ENCODE results near the gene C19orf25. TPM values are rescaled to one million over a fixed set of nuclear protein-coding genes. Genes with fewer than 3 reads are reported as not detected.

C19orf25 gene
- total and polyA plus RNA-seq, 2 of the 13 experiments (the other 11 are each of a cell fraction or from before 2014, with no cell fraction given) = 14.2 to 32.4 TPM

DNA sequence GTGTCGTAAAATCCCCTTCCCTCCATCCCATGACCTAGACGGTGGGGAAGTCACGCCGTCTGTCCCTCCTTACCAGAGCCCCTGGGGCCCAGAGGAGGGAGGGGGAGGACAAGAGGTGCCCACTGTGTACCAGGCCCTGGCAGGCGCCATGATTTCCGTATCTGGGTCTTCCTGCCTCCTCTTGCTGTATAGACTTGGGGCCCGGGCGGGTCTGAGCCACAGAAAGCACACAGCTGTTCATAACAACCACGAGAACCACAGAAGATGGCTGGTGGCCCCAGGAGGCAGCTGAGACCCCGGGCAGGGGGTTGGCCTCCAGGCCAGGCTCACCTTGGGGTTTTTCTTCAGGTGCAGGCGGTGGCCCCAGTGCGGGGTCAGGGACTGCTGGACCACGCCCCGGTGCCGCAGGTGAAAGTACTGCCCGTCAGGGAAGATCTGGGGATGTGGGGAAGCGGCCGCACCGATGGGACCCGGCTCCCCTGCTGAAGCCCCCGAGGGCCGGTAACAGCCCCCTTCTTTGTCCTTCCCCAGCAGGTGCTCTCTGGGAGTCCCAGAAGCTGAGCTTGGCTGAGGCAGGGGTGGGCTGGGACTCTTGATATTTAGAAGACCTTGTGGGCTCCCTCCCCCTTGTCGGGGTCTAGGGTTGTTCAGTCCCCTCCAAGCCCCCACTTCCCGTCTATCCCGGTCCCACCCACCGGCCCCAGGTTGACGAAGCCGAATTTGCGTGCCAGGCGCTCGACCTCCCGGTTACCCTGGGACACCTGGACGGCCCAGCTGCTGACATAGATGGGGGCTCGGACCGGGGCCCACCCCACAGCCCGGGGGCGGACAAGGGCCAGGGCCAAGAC lies 10.7 kb upstream of the C19orf25 start (continued):
- no peak for TF ChIP-seq TBX3 (IDR thresholded peaks at IDR 0.05; ENCODE audit: borderline replicate concordance)
- TF ChIP-seq ZNF160 (CRISPR knock-in tag; IDR thresholded peaks at IDR 0.05) = 0 out of 2 replicates have a peak, but pooled peaks have one; percentile 49
- TF ChIP-seq RFX1 (IDR thresholded peaks at IDR 0.05) = no peak
- TF ChIP-seq RBFOX2 (IDR thresholded peaks at IDR 0.05; ENCODE audit: low read depth, low read length) = peak; percentile 78
- TF ChIP-seq PHF8 (CRISPR knock-in tag; IDR thresholded peaks at IDR 0.05) = peak; percentile 85
- TF ChIP-seq, protein P1, sequence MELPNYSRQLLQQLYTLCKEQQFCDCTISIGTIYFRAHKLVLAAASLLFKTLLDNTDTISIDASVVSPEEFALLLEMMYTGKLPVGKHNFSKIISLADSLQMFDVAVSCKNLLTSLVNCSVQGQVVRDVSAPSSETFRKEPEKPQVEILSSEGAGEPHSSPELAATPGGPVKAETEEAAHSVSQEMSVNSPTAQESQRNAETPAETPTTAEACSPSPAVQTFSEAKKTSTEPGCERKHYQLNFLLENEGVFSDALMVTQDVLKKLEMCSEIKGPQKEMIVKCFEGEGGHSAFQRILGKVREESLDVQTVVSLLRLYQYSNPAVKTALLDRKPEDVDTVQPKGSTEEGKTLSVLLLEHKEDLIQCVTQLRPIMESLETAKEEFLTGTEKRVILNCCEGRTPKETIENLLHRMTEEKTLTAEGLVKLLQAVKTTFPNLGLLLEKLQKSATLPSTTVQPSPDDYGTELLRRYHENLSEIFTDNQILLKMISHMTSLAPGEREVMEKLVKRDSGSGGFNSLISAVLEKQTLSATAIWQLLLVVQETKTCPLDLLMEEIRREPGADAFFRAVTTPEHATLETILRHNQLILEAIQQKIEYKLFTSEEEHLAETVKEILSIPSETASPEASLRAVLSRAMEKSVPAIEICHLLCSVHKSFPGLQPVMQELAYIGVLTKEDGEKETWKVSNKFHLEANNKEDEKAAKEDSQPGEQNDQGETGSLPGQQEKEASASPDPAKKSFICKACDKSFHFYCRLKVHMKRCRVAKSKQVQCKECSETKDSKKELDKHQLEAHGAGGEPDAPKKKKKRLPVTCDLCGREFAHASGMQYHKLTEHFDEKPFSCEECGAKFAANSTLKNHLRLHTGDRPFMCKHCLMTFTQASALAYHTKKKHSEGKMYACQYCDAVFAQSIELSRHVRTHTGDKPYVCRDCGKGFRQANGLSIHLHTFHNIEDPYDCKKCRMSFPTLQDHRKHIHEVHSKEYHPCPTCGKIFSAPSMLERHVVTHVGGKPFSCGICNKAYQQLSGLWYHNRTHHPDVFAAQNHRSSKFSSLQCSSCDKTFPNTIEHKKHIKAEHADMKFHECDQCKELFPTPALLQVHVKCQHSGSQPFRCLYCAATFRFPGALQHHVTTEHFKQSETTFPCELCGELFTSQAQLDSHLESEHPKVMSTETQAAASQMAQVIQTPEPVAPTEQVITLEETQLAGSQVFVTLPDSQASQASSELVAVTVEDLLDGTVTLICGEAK (IDR thresholded peaks at IDR 0.05) = no peak
- TF ChIP-seq, protein P1 (CRISPR knock-in tag; IDR thresholded peaks at IDR 0.05) = 0 out of 2 replicates have a peak, but pooled peaks have one; percentile 20
- peak; percentile 21 for TF ChIP-seq MED8 (CRISPR knock-in tag; IDR thresholded peaks at IDR 0.05; ENCODE audit: insufficient replicate concordance)
- 0 out of 2 replicates have a peak, but pooled peaks have one; percentile 32 for TF ChIP-seq ZNF317 (CRISPR knock-in tag; IDR thresholded peaks at IDR 0.05)
- 0 out of 2 replicates have a peak, but pooled peaks have one; percentile 36 for TF ChIP-seq PRMT3 (CRISPR knock-in tag; IDR thresholded peaks at IDR 0.05; ENCODE audit: borderline replicate concordance, low read depth)
- peak; percentile 80 for TF ChIP-seq ZNF501 (CRISPR knock-in tag; IDR thresholded peaks at IDR 0.05)
- TF ChIP-seq, protein P2, sequence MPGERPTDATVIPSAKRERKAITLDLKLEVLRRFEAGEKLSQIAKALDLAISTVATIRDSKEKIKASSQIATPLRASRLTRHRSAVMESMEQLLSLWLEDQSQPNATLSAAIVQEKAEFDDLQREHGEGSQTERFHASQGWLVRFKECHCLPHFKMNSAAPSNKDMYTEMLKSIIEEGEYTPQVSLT (CRISPR knock-in tag; IDR thresholded peaks at IDR 0.05; ENCODE audit: borderline replicate concordance, low read depth) = no peak
- no peak for TF ChIP-seq SRY (CRISPR knock-in tag; IDR thresholded peaks at IDR 0.05)
- peak; percentile 73; the same call in 1 of the 2 replicates for TF ChIP-seq ZNF607 (CRISPR knock-in tag; IDR thresholded peaks at IDR 0.05; ENCODE audit: borderline replicate concordance)
- TF ChIP-seq POLR2A (IDR thresholded peaks at IDR 0.05; ENCODE audit: insufficient read depth in 1 of 2, low read depth in 2 of 2, low read length in 2 of 2) = peak in 1 of 2 experiments; percentile 57; a peak in 1 of 4 replicates
- peak; percentile 86 for TF ChIP-seq ZBTB7B (CRISPR knock-in tag; IDR thresholded peaks at IDR 0.05)
- no peak for TF ChIP-seq ZNF143 (CRISPR knock-in tag; IDR thresholded peaks at IDR 0.05)
- 0 out of 2 replicates have a peak, but pooled peaks have one; percentile 20 for TF ChIP-seq HIVEP1 (CRISPR knock-in tag; IDR thresholded peaks at IDR 0.05)
- peak; percentile 22; the same call in 1 of the 2 replicates for TF ChIP-seq MED13 (CRISPR knock-in tag; IDR thresholded peaks at IDR 0.05)
- peak; percentile 69 for TF ChIP-seq ZNF883 (CRISPR knock-in tag; IDR thresholded peaks at IDR 0.05; ENCODE audit: not compliant biosample characterization)
